Testis (tissue), 2 donors: ENCODE data around the gene LBP.

Experiments
- CTCF ChIP-seq, 3 experiments: fragments of 450-650 bp in 2 of 3; fragments of 200-600 bp in 1 of 3; sonication (generic) in 1 of 3; IDR thresholded peaks; one replicate each; pipeline ENCODE4 v1.5.1; 2016 to 2019; ENCODE audit warnings: antibody characterized with exemption in 3 of 3, mild to moderate bottlenecking in 2 of 3, moderate library complexity in 1 of 3
- POLR2A ChIP-seq: fragments of 450-650 bp; IDR thresholded peaks from one replicate; pipeline ENCODE4 v1.6.1; 2017; ENCODE audit warnings: antibody characterized with exemption, mild to moderate bottlenecking, moderate library complexity

- TF ChIP-seq CTCF (IDR thresholded peaks at IDR 0.05) (no peak), POLR2A (no peak)
These were observed 46.1 kb downstream of the LBP start for GRCh38 chr20:38392356-38392755.
